GM23338 (cell line): ENCODE data around the gene RAB8B. TPM values are rescaled to one million over a fixed set of nuclear protein-coding genes. Genes with fewer than 3 reads are reported as not detected.
A peak's percentile ranks its signal among the peaks of the same experiment; 100 is the strongest.

Experiments used
- ATAC-seq: fragments of 200-7000 bp; cut with Tn5 transposase; 3 replicates; pipeline ENCODE4 v1.9.1; 2020
- DNase-seq: peaks from one replicate; pipeline ENCODE4 v3.0.0-alpha.2; 2015; ENCODE audit warnings: low spot score
- H2AFZ ChIP-seq: fragments of 200-600 bp; sonication (generic); 2 replicates; pipeline ENCODE4 v1.8.0; 2016; ENCODE audit warnings: antibody characterized with exemption, mild to moderate bottlenecking, moderate library complexity
- H3F3A ChIP-seq: fragments of 200-600 bp; sonication (generic); replicated peaks from 2 replicates; pipeline ENCODE4 v1.8.0; 2017; ENCODE audit warnings: antibody characterized with exemption, mixed run types, low read depth
- H3K27ac ChIP-seq: fragments of 200-600 bp; sonication (generic); 2 replicates; pipeline ENCODE4 v1.6.1; 2016; ENCODE audit warnings: low read depth
- H3K27me3 ChIP-seq: fragments of 200-600 bp; sonication (generic); 2 replicates; pipeline ENCODE4 v1.8.0; 2016; ENCODE audit warnings: mild to moderate bottlenecking, mixed run types, moderate library complexity; ENCODE audit not compliant: insufficient read depth
- H3K36me3 ChIP-seq: fragments of 200-600 bp; sonication (generic); 2 replicates; pipeline ENCODE4 v1.8.0; 2016; ENCODE audit warnings: mild to moderate bottlenecking; ENCODE audit not compliant: insufficient read depth
- H3K4me1 ChIP-seq: fragments of 200-600 bp; sonication (generic); 2 replicates; pipeline ENCODE4 v1.8.0; 2016; ENCODE audit warnings: mild to moderate bottlenecking, moderate library complexity; ENCODE audit not compliant: insufficient read depth
- H3K4me2 ChIP-seq: fragments of 200-600 bp; sonication (generic); 2 replicates; pipeline ENCODE4 v1.7.1; 2017; ENCODE audit warnings: mixed run types
- H3K4me3 ChIP-seq: fragments of 200-600 bp; sonication (generic); 2 replicates; pipeline ENCODE4 v1.6.1; 2016; ENCODE audit warnings: mixed run types
- H3K79me2 ChIP-seq: fragments of 200-600 bp; sonication (generic); replicated peaks from 2 replicates; pipeline ENCODE4 v1.8.0; 2017; ENCODE audit warnings: mild to moderate bottlenecking; ENCODE audit not compliant: insufficient read depth
- H3K9me2 ChIP-seq: fragments of 200-600 bp; sonication (generic); 2 replicates; pipeline ENCODE4 v1.8.0; 2017; ENCODE audit not compliant: insufficient read depth
- H4K20me1 ChIP-seq: fragments of 200-600 bp; sonication (generic); replicated peaks from 2 replicates; pipeline ENCODE4 v1.8.0; 2017; ENCODE audit warnings: mild to moderate bottlenecking; ENCODE audit not compliant: insufficient read depth
- H3K27ac Mint-ChIP-seq: 2 replicates; pipeline ENCODE4 v1.8.0; 2020; ENCODE audit warnings: inconsistent platforms, mild to moderate bottlenecking, moderate library complexity, mixed read lengths
- H3K27me3 Mint-ChIP-seq: 3 replicates; pipeline ENCODE4 v1.8.0; 2022; ENCODE audit warnings: low read depth, mild to moderate bottlenecking, moderate library complexity, mixed read lengths, inconsistent platforms; ENCODE audit not compliant: insufficient read depth, poor library complexity
- H3K36me3 Mint-ChIP-seq: 3 replicates; pipeline ENCODE4 v1.8.0; 2021; ENCODE audit warnings: low read depth, mild to moderate bottlenecking, inconsistent platforms, moderate library complexity, mixed read lengths
- H3K4me1 Mint-ChIP-seq: 3 replicates; pipeline ENCODE4 v1.8.0; 2020; ENCODE audit warnings: mild to moderate bottlenecking, inconsistent platforms, mixed read lengths
- H3K4me3 Mint-ChIP-seq: 3 replicates; pipeline ENCODE4 v1.8.0; 2021; ENCODE audit warnings: moderate library complexity, mild to moderate bottlenecking, inconsistent platforms, mixed read lengths
- H3K9me3 Mint-ChIP-seq: 3 replicates; pipeline ENCODE4 v1.8.0; 2020; ENCODE audit warnings: moderate library complexity, mild to moderate bottlenecking, inconsistent platforms, mixed read lengths
- CREB1 ChIP-seq: fragments of 250-450 bp; sonication (Bioruptor Pico); IDR thresholded peaks from 2 replicates; pipeline ENCODE4 v1.5.0; 2020; ENCODE audit warnings: low read depth, mild to moderate bottlenecking, moderate library complexity
- CTCF ChIP-seq, 2 experiments: fragments of 200-600 bp in 1 of 2; sonication (generic) in 1 of 2; conservative IDR thresholded peaks; 2 replicates each; pipeline versions ENCODE4 v1.5.1 to v1.6.1; 2016 to 2017; ENCODE audit warnings: antibody characterized with exemption in 2 of 2, low read depth in 2 of 2, mild to moderate bottlenecking in 2 of 2, moderate library complexity in 1 of 2
- ETS1 ChIP-seq: IDR thresholded peaks from 2 replicates; pipeline ENCODE4 v1.6.1; 2016; ENCODE audit warnings: antibody characterized with exemption
- EZH2 ChIP-seq: fragments of 200-600 bp; sonication (generic); IDR thresholded peaks from one replicate; pipeline ENCODE4 v1.8.0; 2017; ENCODE audit warnings: antibody characterized with exemption, mild to moderate bottlenecking, low read depth; ENCODE audit not compliant: unreplicated experiment
- EZH2phosphoT487 ChIP-seq: fragments of 200-600 bp; sonication (generic); IDR thresholded peaks from one replicate; pipeline ENCODE4 v1.8.1; 2018; ENCODE audit warnings: antibody characterized with exemption; ENCODE audit not compliant: unreplicated experiment
- JUNB ChIP-seq: IDR thresholded peaks from one replicate; pipeline ENCODE4 v1.6.1; 2016; ENCODE audit warnings: antibody characterized with exemption; ENCODE audit not compliant: unreplicated experiment
- NANOG ChIP-seq: IDR thresholded peaks from 2 replicates; pipeline ENCODE4 v1.6.1; 2016; ENCODE audit warnings: antibody characterized with exemption, borderline replicate concordance
- POLR2AphosphoS5 ChIP-seq: IDR thresholded peaks from 2 replicates; pipeline ENCODE4 v1.6.1; 2016; ENCODE audit warnings: antibody characterized with exemption, low read depth
- REST ChIP-seq: IDR thresholded peaks from one replicate; pipeline ENCODE4 v1.6.1; 2018; ENCODE audit warnings: antibody characterized with exemption; ENCODE audit not compliant: unreplicated experiment
- STAT1 ChIP-seq: IDR thresholded peaks from one replicate; pipeline ENCODE4 v1.6.1; 2016; ENCODE audit warnings: antibody characterized with exemption; ENCODE audit not compliant: unreplicated experiment
- ZNF114 ChIP-seq: fragments of 250-450 bp; sonication (Bioruptor Pico); IDR thresholded peaks from 2 replicates; pipeline ENCODE4 v1.5.0; 2020; ENCODE audit warnings: mild to moderate bottlenecking, moderate library complexity
- ZNF331 ChIP-seq: fragments of 250-450 bp; sonication (Bioruptor Pico); IDR thresholded peaks from 2 replicates; pipeline ENCODE4 v1.5.0; 2020; ENCODE audit warnings: low read depth, mild to moderate bottlenecking, moderate library complexity
- ZNF462 ChIP-seq: fragments of 250-450 bp; sonication (Bioruptor Pico); IDR thresholded peaks from 2 replicates; pipeline ENCODE4 v1.5.0; 2020; ENCODE audit warnings: mild to moderate bottlenecking, moderate library complexity
- polyA plus RNA-seq: library from polyadenylated mRNA; unstranded; fragments of >200 nt; fragmentation: Nextera tagmentation; extraction: Ambion mirVana; gene quantifications from 2 replicates; pipeline ENCODE4 v1.2.1, GENCODE V29; 2016
- total RNA-seq: library from RNA; depleted of rRNA; stranded (reverse); fragments of >200 nt; shearing (Covaris generic); gene quantifications from 2 replicates; pipeline ENCODE4 v1.2.3, GENCODE V29; 2014

Gene RAB8B
- total and polyA plus RNA-seq, 2 experiments from 2014 or later, result 23.2 to 41.7 TPM

GRCh38 chr15:63256433-63257274 lies 67.2 kb downstream of the RAB8B start:
- Histone ChIP-seq H3K27ac (peak overlapping the region; percentile 70), H3K36me3 (no peaks in the 10 kb centered on the region), H3K4me2 (peak overlapping the region; percentile 30), H4K20me1 (no peaks in the 10 kb centered on the region), H3K4me3 (peak overlapping the region; percentile 1; the same call in 1 of the 2 replicates), H3K79me2 (no peaks in the 10 kb centered on the region), H3F3A (no peaks in the 10 kb centered on the region), H3K27me3 (no peaks in the 10 kb centered on the region), H3K9me2 (no peaks in the 10 kb centered on the region), H3K4me1 (peaks cover 20% of the 10 kb centered on the region), H2AFZ (no peak overlapping the region)
- Mint-ChIP-seq H3K9me3 (no peaks in the 10 kb centered on the region; the same call in 2 of the 3 replicates), H3K27ac (peak overlapping the region; percentile 80), H3K36me3 (peaks cover 31% of the 10 kb centered on the region), H3K4me3 (peak overlapping the region; percentile 40), H3K27me3 (peaks cover 3% of the 10 kb centered on the region), H3K4me1 (peaks cover 20% of the 10 kb centered on the region)
- DNase-seq, result peak; percentile 86
- peak; percentile 92 for ATAC-seq
- no peak for TF ChIP-seq EZH2phosphoT487
- TF ChIP-seq EZH2, result no peak
- TF ChIP-seq ZNF114 (CRISPR knock-in tag), result no peak
- no peak for TF ChIP-seq POLR2AphosphoS5
- TF ChIP-seq STAT1, result no peak
- TF ChIP-seq ETS1, result no peak
- no peak for TF ChIP-seq CREB1
- TF ChIP-seq NANOG, result no peak
- no peak for TF ChIP-seq ZNF462 (CRISPR knock-in tag)
- TF ChIP-seq CTCF (conservative IDR thresholded peaks at IDR 0.05; ENCODE audit: low read depth in 2 of 2), result no peak
- no peak for TF ChIP-seq REST
- TF ChIP-seq JUNB, result no peak
- TF ChIP-seq ZNF331 (CRISPR knock-in tag), result no peak
